ENCODE results near the gene A1CF. TPM values are rescaled to one million over a fixed set of nuclear protein-coding genes. Genes with fewer than 3 reads are reported as not detected.

A1CF gene
- total and polyA plus RNA-seq, 2 of the 8 experiments (the other 6 are each of a cell fraction or from before 2014, with no cell fraction given) = not detected

DNA sequence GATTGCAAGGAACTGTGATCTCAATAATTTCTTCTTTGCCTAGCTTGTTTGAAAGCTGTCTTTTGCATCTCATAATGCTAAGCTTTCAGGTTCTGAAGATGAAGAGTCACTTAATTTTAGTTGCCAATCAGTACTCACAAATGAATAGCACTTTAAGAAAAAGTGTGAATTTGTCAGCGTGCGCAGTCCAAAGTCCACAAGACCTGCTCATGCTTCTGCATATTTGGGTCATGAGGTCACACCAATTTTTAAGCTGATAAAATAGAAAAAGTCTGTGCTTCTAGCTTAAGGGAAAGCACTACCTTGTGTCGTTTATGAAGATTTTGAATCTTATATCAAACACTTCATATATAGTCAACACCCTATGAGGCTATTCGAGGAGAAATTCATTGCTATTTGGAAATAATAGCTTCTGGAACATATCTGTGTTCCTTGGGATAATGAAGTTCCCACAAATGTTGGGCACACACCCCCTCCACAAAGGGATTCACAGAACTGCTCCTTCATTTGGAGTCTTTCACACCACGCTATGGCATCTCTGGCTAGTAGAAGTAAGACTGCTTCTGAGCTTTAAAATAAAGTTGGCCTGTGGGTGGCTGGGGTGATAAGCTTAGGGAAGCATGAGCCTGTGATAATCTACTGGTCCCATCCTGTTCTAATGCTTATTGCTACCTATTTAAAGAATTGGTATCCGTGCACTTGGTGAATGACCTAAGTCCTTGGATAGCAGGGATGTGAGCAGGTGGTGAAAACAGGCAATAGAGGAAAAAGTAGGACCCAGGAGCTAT lies 33.3 kb downstream of the A1CF start:
- Histone ChIP-seq H2BK20ac (ENCODE audit: low read length) (no peak overlapping the region), H3K36me3 (ENCODE audit: control insufficient read depth in 2 of 4, insufficient read depth in 4 of 4, low read length in 3 of 4) (no peaks in the 10 kb centered on the region), H2AFZ (ENCODE audit: low read length) (no peak overlapping the region), H3K56ac (replicated peaks; ENCODE audit: insufficient read length, low read depth, low read length) (no peak overlapping the region), H3K27me3 (replicated peaks in 1 of 4; ENCODE audit: control insufficient read depth in 3 of 4, extremely low read depth in 1 of 4, insufficient read depth in 3 of 4, low read length in 3 of 4) (no peaks in the 10 kb centered on the region), H3K23me2 (ENCODE audit: low read depth, low read length) (no peaks in the 10 kb centered on the region), H3K4me2 (ENCODE audit: insufficient read depth in 1 of 2, low read depth in 2 of 2, low read length in 2 of 2) (no peak overlapping the region), H3K14ac (ENCODE audit: insufficient read length) (no peak overlapping the region), H3K4me3 (ENCODE audit: extremely low read depth in 1 of 4, insufficient read depth in 2 of 4, low read depth in 3 of 4, low read length in 4 of 4) (no peak overlapping the region), H2BK15ac (ENCODE audit: low read length) (no peak overlapping the region), H3K79me2 (ENCODE audit: control insufficient read depth in 1 of 2, insufficient read depth in 2 of 2, low read length in 2 of 2) (no peaks in the 10 kb centered on the region), H4K8ac (ENCODE audit: extremely low read depth, insufficient read depth, low read length) (no peak overlapping the region), H3K4ac (replicated peaks; ENCODE audit: insufficient read length, low read depth, low read length) (no peak overlapping the region), H3K9me3 (ENCODE audit: insufficient read depth in 2 of 2, low read depth in 1 of 2, low read length in 1 of 2) (no peaks in the 10 kb centered on the region), H3K9ac (replicated peaks in 1 of 4; ENCODE audit: extremely low read depth in 1 of 4, low read depth in 3 of 4, low read length in 3 of 4) (no peak overlapping the region), H3K18ac (ENCODE audit: extremely low read depth, low read length) (no peak overlapping the region), H3K23ac (ENCODE audit: insufficient read length) (no peak overlapping the region), H4K20me1 (replicated peaks in 1 of 2; ENCODE audit: control insufficient read depth in 1 of 2, insufficient read depth in 2 of 2, low read length in 2 of 2) (no peaks in the 10 kb centered on the region), H4K91ac (replicated peaks; ENCODE audit: insufficient read length, low read length) (no peak overlapping the region), H2BK12ac (ENCODE audit: low read depth, low read length) (no peak overlapping the region; the same call in 1 of the 2 replicates), H2BK5ac (ENCODE audit: low read depth, low read length) (no peak overlapping the region), H2AK5ac (ENCODE audit: low read depth, low read length) (no peak overlapping the region), H3K27ac (ENCODE audit: low read depth, low read length) (no peak overlapping the region), H2BK120ac (replicated peaks; ENCODE audit: low read depth, low read length) (no peak overlapping the region), H4K5ac (ENCODE audit: insufficient read length, low read depth, low read length) (no peak overlapping the region), H3K79me1 (ENCODE audit: low read depth, low read length) (no peaks in the 10 kb centered on the region), H3K4me1 (replicated peaks in 1 of 4; ENCODE audit: control insufficient read depth in 3 of 4, insufficient read depth in 4 of 4, low read length in 3 of 4) (peaks cover 0 to 2% (median 0%) of the 10 kb centered on the region in 4 experiments; a peak in 1 of 7 replicates)
- ChIA-PET CTCF (ENCODE audit: partially characterized antibody) (interaction anchor here (0.6 to 2.3 kb wide), 5 partner anchors 10 to 63 kb away, joined by 3 to 7 read pairs (median 3); no protein-coding TSS in a partner anchor), POLR2A (ENCODE audit: partially characterized antibody) (no interaction called here)
- no peak for TF ChIP-seq SUZ12 (IDR thresholded peaks at IDR 0.05; ENCODE audit: low read length)
- TF ChIP-seq SIRT6 (IDR thresholded peaks at IDR 0.05; ENCODE audit: low read length) = no peak
- no peak for DNase-seq (ENCODE audit: low read depth in 1 of 2, low spot score in 2 of 2)
- 80% methylated on average over 6 of the region's 6 CpGs; no CpG with 5 or more reads in 1 of the 2 experiments for WGBS, 2 experiments (ENCODE audit: extremely low coverage in 1 of 2, insufficient coverage in 1 of 2, insufficient read length in 1 of 2, insufficient replicate concordance in 2 of 2, low coverage in 1 of 2, low lambda C conversion rate in 2 of 2, missing lambda C conversion rate in 1 of 2)
- no peak for FAIRE-seq
